PC-3 (cell line): ENCODE measurements around the gene UBE2E2. TPM values are rescaled to one million over a fixed set of nuclear protein-coding genes. Genes with fewer than 3 reads are reported as not detected.

Experiments used
- ATAC-seq: fragments of 200-7000 bp; cut with Tn5 transposase; 2 replicates; pipeline ENCODE4 v1.9.1; 2020; ENCODE audit warnings: mild to moderate bottlenecking, moderate library complexity
- BruUV-seq: library from RNA; stranded (reverse); fragments of 400-500 nt; replicated peaks from 2 replicates; lab custom pipeline; 2021; lab: Mats Ljungman, UMichigan
- CTCF ChIA-PET: fragments of 300-600 bp; sonication (Branson Sonifier 250); formaldehyde crosslinking; loops from one replicate; lab custom pipeline; 2022; ENCODE audit warnings: antibody characterized with exemption; lab: Charles Lee
- POLR2A ChIA-PET: fragments of 300-600 bp; sonication (Branson Sonifier 250); formaldehyde crosslinking; loops from one replicate; lab custom pipeline; 2022; ENCODE audit warnings: antibody characterized with exemption; ENCODE audit not compliant: unreplicated experiment; lab: Charles Lee
- DNase-seq: peaks from one replicate; pipeline ENCODE4 v3.0.0-alpha.2; 2015
- H2AFZ ChIP-seq: fragments of 300-600 bp; sonication (generic); 2 replicates; pipeline ENCODE4 v1.6.0; 2016; ENCODE audit warnings: antibody characterized with exemption, low read length
- H3F3A ChIP-seq: fragments of 300-600 bp; sonication (generic); one replicate; pipeline ENCODE4 v1.6.0; 2017; ENCODE audit warnings: antibody characterized with exemption, low read length, control low read depth, mild to moderate bottlenecking; ENCODE audit not compliant: unreplicated experiment
- H3K27ac ChIP-seq: fragments of 300-600 bp; sonication (generic); 2 replicates; pipeline ENCODE4 v1.5.1; 2016; ENCODE audit warnings: mild to moderate bottlenecking, low read length
- H3K27me3 ChIP-seq: fragments of 300-600 bp; sonication (generic); 2 replicates; pipeline ENCODE4 v1.6.1; 2016; ENCODE audit warnings: low read length, mixed read lengths
- H3K36me3 ChIP-seq: fragments of 300-600 bp; sonication (generic); 2 replicates; pipeline ENCODE4 v1.6.1; 2016; ENCODE audit warnings: low read depth, mixed run types, low read length, mixed read lengths
- H3K4me1 ChIP-seq: fragments of 300-600 bp; sonication (generic); 2 replicates; pipeline ENCODE4 v1.5.1; 2016; ENCODE audit warnings: low read length; ENCODE audit not compliant: insufficient read depth
- H3K4me2 ChIP-seq: fragments of 300-600 bp; sonication (generic); 2 replicates; pipeline ENCODE4 v1.6.0; 2016; ENCODE audit warnings: low read length
- H3K4me3 ChIP-seq: fragments of 300-600 bp; sonication (generic); 2 replicates; pipeline ENCODE4 v1.5.1; 2016; ENCODE audit warnings: mild to moderate bottlenecking, low read length, mixed read lengths
- H3K79me2 ChIP-seq: fragments of 300-600 bp; sonication (generic); 2 replicates; pipeline ENCODE4 v1.6.1; 2017; ENCODE audit warnings: low read length, mixed read lengths
- H3K9ac ChIP-seq: fragments of 300-600 bp; sonication (generic); 2 replicates; pipeline ENCODE4 v1.6.0; 2016; ENCODE audit warnings: mild to moderate bottlenecking, low read length
- H3K9me2 ChIP-seq: fragments of 300-600 bp; sonication (generic); replicated peaks from 2 replicates; pipeline ENCODE4 v1.6.1; 2016; ENCODE audit warnings: mixed run types, low read length, mixed read lengths
- H3K9me3 ChIP-seq: fragments of 300-600 bp; sonication (generic); 2 replicates; pipeline ENCODE4 v1.6.1; 2016; ENCODE audit warnings: low read length, mixed read lengths
- H4K20me1 ChIP-seq: fragments of 300-600 bp; sonication (generic); 2 replicates; pipeline ENCODE4 v1.6.1; 2016; ENCODE audit warnings: low read length, mixed read lengths
- CTCF ChIP-seq: fragments of 300-600 bp; sonication (generic); conservative IDR thresholded peaks from 2 replicates; pipeline ENCODE4 v1.5.1; 2017; ENCODE audit warnings: antibody characterized with exemption, low read depth, mild to moderate bottlenecking, low read length
- EZH2 ChIP-seq: fragments of 300-600 bp; sonication (generic); IDR thresholded peaks from one replicate; pipeline ENCODE4 v1.6.1; 2017; ENCODE audit warnings: antibody characterized with exemption, mild to moderate bottlenecking, low read length; ENCODE audit not compliant: unreplicated experiment
- EZH2phosphoT487 ChIP-seq: fragments of 300-600 bp; sonication (generic); IDR thresholded peaks from 2 replicates; pipeline ENCODE4 v1.6.1; 2018; ENCODE audit warnings: mild to moderate bottlenecking, antibody characterized with exemption, low read length, borderline replicate concordance
- intact Hi-C: fragments of 100-400 bp; cut with micrococcal nuclease; formaldehyde crosslinking; loops from 2 replicates; pipeline ENCODE4 v1.9.0; 2023
- total RNA-seq: library from RNA; depleted of rRNA; stranded (reverse); fragments of >200 nt; gene quantifications from 2 replicates; pipeline ENCODE4 v1.2.3, GENCODE V29; 2014

Gene UBE2E2
- total RNA-seq, 1 experiment from 2014 or later, result 25.6 TPM

GRCh38 chr3:23244324-23245041, 41.4 kb downstream of the UBE2E2 start:
- no peaks in the 10 kb centered on the region for H3K9me3 ChIP-seq
- peaks cover 41% of the 10 kb centered on the region for H4K20me1 ChIP-seq
- TF ChIP-seq CTCF (no peak), EZH2 (no peak), EZH2phosphoT487 (no peak)
- no peak overlapping the region for H3K4me2 ChIP-seq
- DNase-seq (no peak), ATAC-seq (no peak)
- H3K27ac ChIP-seq, result no peak overlapping the region
- no peak overlapping the region for H2AFZ ChIP-seq
- intact Hi-C loops, result loop anchor here (5.0 kb wide), 1 partner anchor 88 kb away; no protein-coding TSS in a partner anchor
- H3K27me3 ChIP-seq, result no peaks in the 10 kb centered on the region
- ChIA-PET POLR2A (no interaction called here), CTCF (no interaction called here)
- H3K79me2 ChIP-seq, result peaks cover 85% of the 10 kb centered on the region
- H3K9ac ChIP-seq, result no peak overlapping the region
- H3K4me3 ChIP-seq, result no peak overlapping the region
- H3K9me2 ChIP-seq, result no peaks in the 10 kb centered on the region
- H3F3A ChIP-seq, result no peaks in the 10 kb centered on the region
- no TSS peak for BruUV-seq
- H3K36me3 ChIP-seq, result no peaks in the 10 kb centered on the region
- H3K4me1 ChIP-seq, result peaks cover 21% of the 10 kb centered on the region

DNA sequence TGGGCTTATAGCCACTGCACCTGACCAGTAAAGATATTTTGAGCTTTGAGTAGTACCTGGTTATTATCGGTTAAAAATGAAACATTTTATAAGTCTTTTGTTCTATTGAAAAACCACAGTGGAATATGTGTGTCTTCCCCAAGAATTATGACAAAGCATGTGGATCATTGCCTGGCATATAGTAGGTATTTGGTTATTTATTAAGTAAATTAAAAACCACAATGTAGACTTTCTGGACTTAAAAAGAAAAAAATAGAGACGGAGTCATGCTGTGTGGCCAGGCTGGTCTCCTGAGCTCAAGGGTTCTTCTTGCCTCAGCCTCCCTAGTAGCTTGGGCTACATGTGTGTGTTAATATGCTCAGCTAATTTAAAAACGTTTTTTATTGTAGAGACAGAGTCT, 43.5 kb downstream of the UBE2E2 start:
- Histone ChIP-seq H3K9me2 (no peaks in the 10 kb centered on the region), H3K4me1 (peaks cover 24% of the 10 kb centered on the region), H3K9me3 (no peaks in the 10 kb centered on the region), H3K36me3 (no peaks in the 10 kb centered on the region), H3K27me3 (no peaks in the 10 kb centered on the region), H3F3A (no peaks in the 10 kb centered on the region), H3K9ac (no peak overlapping the region), H3K4me3 (no peak overlapping the region), H3K27ac (no peak overlapping the region), H2AFZ (no peak overlapping the region), H3K79me2 (peaks cover 81% of the 10 kb centered on the region), H4K20me1 (peaks cover 23% of the 10 kb centered on the region), H3K4me2 (no peak overlapping the region)
- DNase-seq (no peak), ATAC-seq (no peak)
- CTCF ChIA-PET, result no interaction called here
- TF ChIP-seq EZH2phosphoT487 (no peak), CTCF (no peak), EZH2 (no peak)
- POLR2A ChIA-PET, result interaction anchor here (0.6 kb wide), 1 partner anchor 872 kb away, joined by 5 read pairs; no protein-coding TSS in a partner anchor
- BruUV-seq, result no TSS peak
- intact Hi-C loops, result no loop called here

- no peak for TF ChIP-seq EZH2phosphoT487
- TF ChIP-seq CTCF, result no peak
- no peak for TF ChIP-seq EZH2
- H3K36me3 ChIP-seq, result no peaks in the 10 kb centered on the region
- ChIA-PET CTCF (no interaction called here), POLR2A (no interaction called here)
- peaks cover 81% of the 10 kb centered on the region for H3K79me2 ChIP-seq
- H3K4me3 ChIP-seq, result no peak overlapping the region
- intact Hi-C loops, result no loop called here
- ATAC-seq, result no peak
- no peak overlapping the region for H3K4me2 ChIP-seq
- H2AFZ ChIP-seq, result no peak overlapping the region
- H3F3A ChIP-seq, result no peaks in the 10 kb centered on the region
- H3K4me1 ChIP-seq, result peaks cover 18% of the 10 kb centered on the region
- H3K9me3 ChIP-seq, result no peaks in the 10 kb centered on the region
- H3K9ac ChIP-seq, result no peak overlapping the region
- no peaks in the 10 kb centered on the region for H3K9me2 ChIP-seq
- H4K20me1 ChIP-seq, result 0 out of 2 replicates have a peak, but pooled peaks cover 19% of the 10 kb centered on the region
- DNase-seq, result no peak
- no TSS peak for BruUV-seq
- no peak overlapping the region for H3K27ac ChIP-seq
- no peaks in the 10 kb centered on the region for H3K27me3 ChIP-seq
These were observed 45.5 kb downstream of the UBE2E2 start for GRCh38 chr3:23248594-23249131.
